Cardiac muscle cell (in vitro differentiated cells and primary cell): ENCODE results near the gene HNRNPA3. TPM values are rescaled to one million over a fixed set of nuclear protein-coding genes. Genes with fewer than 3 reads are reported as not detected.
A peak's percentile ranks its signal among the peaks of the same experiment; 100 is the strongest.

Experiments
- DNase-seq, 2 donors: peaks; one replicate each; pipeline versions ENCODE4 v3.0.0 to v3.0.0-alpha.2; 2010 to 2017; ENCODE audit warnings: low read depth in 1 of 2, low spot score in 1 of 2
- H3K27ac ChIP-seq: fragments of 200-600 bp; sonication (generic); 2 replicates; pipeline ENCODE4 v1.5.1; 2016
- H3K27me3 ChIP-seq: fragments of 200-600 bp; sonication (generic); 2 replicates; pipeline ENCODE4 v1.6.0; 2016; ENCODE audit warnings: control low read depth
- H3K36me3 ChIP-seq: fragments of 200-600 bp; sonication (generic); 2 replicates; pipeline ENCODE4 v1.5.1; 2016; ENCODE audit warnings: control low read depth
- H3K4me1 ChIP-seq: fragments of 200-600 bp; sonication (generic); 2 replicates; pipeline ENCODE4 v1.8.1; 2017; ENCODE audit warnings: low read depth, mild to moderate bottlenecking, mixed run types
- H3K4me3 ChIP-seq: fragments of 200-600 bp; sonication (generic); 2 replicates; pipeline ENCODE4 v1.5.1; 2016; ENCODE audit warnings: mild to moderate bottlenecking
- H3K9me3 ChIP-seq: fragments of 200-600 bp; sonication (generic); 2 replicates; pipeline ENCODE4 v1.5.1; 2017; ENCODE audit warnings: low read depth, mild to moderate bottlenecking, control low read depth
- polyA plus RNA-seq: library from polyadenylated mRNA; unstranded; fragments of >200 nt; fragmentation: Nextera tagmentation; extraction: Ambion mirVana; gene quantifications from 2 replicates; pipeline ENCODE4 v1.2.1, GENCODE V29; 2016
- total RNA-seq: library from RNA; depleted of rRNA; stranded (reverse); fragments of >200 nt; gene quantifications from 2 replicates; pipeline ENCODE4 v1.2.3, GENCODE V29; 2016
- TF ChIP-seq, protein P1 (sequence below): IDR thresholded peaks from 2 replicates; pipeline ENCODE4 v1.5.1; 2012; ENCODE audit warnings: low read depth, mild to moderate bottlenecking, low read length

HNRNPA3 gene
- total and polyA plus RNA-seq, 2 experiments from 2014 or later, result 78.6 to 81.7 TPM

- H3K4me1 ChIP-seq, result peaks cover 10% of the 10 kb centered on the region
- TF ChIP-seq, protein P1, sequence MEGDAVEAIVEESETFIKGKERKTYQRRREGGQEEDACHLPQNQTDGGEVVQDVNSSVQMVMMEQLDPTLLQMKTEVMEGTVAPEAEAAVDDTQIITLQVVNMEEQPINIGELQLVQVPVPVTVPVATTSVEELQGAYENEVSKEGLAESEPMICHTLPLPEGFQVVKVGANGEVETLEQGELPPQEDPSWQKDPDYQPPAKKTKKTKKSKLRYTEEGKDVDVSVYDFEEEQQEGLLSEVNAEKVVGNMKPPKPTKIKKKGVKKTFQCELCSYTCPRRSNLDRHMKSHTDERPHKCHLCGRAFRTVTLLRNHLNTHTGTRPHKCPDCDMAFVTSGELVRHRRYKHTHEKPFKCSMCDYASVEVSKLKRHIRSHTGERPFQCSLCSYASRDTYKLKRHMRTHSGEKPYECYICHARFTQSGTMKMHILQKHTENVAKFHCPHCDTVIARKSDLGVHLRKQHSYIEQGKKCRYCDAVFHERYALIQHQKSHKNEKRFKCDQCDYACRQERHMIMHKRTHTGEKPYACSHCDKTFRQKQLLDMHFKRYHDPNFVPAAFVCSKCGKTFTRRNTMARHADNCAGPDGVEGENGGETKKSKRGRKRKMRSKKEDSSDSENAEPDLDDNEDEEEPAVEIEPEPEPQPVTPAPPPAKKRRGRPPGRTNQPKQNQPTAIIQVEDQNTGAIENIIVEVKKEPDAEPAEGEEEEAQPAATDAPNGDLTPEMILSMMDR, result no peak
- H3K4me3 ChIP-seq, result no peak overlapping the region
- no peaks in the 10 kb centered on the region for H3K27me3 ChIP-seq
- peak in 1 of 2 donors; percentile 81 for DNase-seq
- H3K36me3 ChIP-seq, result no peaks in the 10 kb centered on the region
- H3K9me3 ChIP-seq, result no peaks in the 10 kb centered on the region
- peak overlapping the region; percentile 24 for H3K27ac ChIP-seq
Measured at GRCh38 chr2:177187631-177188312, 24.8 kb upstream of the HNRNPA3 start.

DNA sequence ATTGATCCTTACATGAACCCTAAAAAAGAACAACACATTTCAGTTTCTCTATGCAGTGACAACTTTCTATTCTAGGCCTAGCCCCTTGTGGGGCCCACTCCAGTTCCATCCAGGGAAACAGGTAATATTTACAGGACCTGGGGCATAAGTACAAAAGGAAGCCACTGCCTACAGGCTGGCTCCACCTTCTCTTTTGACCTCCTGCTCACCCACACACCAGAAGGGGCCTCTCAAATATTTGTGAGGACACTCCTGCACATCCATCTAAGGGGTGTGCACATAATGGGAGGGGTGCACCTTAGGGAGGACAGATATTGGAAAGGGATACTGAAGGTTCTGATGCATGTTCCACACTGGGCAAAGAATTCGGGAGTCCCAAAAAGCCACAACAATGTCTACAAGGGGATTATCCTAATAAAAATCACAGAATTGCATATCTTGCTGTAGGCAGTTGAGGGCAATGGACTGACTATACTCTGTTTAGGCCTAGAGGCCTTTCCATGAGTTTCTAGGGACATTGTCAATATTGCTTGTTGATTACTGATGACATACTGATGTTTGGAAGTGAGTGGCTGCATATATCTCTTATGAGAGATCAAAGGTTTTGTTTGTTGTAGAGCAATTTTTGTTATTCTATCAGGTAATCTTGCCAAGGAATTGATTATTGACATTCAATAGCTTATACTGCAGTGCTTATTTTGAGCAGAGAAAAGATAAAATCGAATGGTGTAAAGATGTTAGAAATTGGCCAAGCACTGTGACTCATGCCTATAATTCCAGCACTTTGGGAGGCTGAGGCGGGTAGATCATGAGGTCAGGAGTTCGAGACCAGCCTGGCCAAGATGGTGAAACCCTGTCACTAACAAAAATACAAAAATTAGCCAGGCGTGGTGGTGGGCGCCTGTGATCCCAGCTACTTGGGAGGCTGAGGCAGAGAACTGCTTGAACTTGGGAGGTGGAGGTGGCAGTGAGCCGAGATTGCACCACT is 23.8 kb upstream of the HNRNPA3 start:
- no peak overlapping the region for H3K4me3 ChIP-seq
- DNase-seq, result no peak
- no peaks in the 10 kb centered on the region for H3K27me3 ChIP-seq
- no peaks in the 10 kb centered on the region for H3K36me3 ChIP-seq
- peak overlapping the region; percentile 24 for H3K27ac ChIP-seq
- TF ChIP-seq, protein P1, result no peak
- no peaks in the 10 kb centered on the region for H3K9me3 ChIP-seq
- peaks cover 10% of the 10 kb centered on the region for H3K4me1 ChIP-seq

GRCh38 chr2:177190941-177191340 is 21.7 kb upstream of the HNRNPA3 start:
- Histone ChIP-seq H3K27me3 (no peaks in the 10 kb centered on the region), H3K27ac (no peak overlapping the region), H3K36me3 (no peaks in the 10 kb centered on the region), H3K4me3 (no peak overlapping the region), H3K9me3 (no peaks in the 10 kb centered on the region), H3K4me1 (peaks cover 10% of the 10 kb centered on the region)
- TF ChIP-seq, protein P1, result no peak
- no peak for DNase-seq

DNA sequence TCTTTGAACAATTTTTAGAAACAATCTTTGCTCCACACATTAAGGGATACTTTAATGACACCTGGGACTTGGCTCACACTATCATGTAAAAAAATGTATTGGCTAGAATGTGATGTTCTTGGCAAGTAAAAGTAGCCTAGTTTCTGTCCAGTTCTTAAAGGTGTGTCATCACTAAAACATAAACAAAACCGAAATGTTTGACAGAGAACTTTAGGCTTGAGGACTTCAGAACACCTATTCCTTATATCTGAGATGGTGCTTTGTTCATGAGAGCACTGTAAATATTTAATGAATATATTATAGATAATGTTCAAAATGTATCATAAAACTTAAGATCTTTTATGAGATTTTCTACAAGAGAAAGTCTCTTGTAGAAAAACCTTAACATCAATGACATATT is 19.8 kb upstream of the HNRNPA3 start:
- no peak overlapping the region for H3K4me3 ChIP-seq
- peaks cover 10% of the 10 kb centered on the region for H3K4me1 ChIP-seq
- H3K27me3 ChIP-seq, result no peaks in the 10 kb centered on the region
- TF ChIP-seq, protein P1, result no peak
- DNase-seq, result no peak
- H3K36me3 ChIP-seq, result no peaks in the 10 kb centered on the region
- no peak overlapping the region for H3K27ac ChIP-seq
- no peaks in the 10 kb centered on the region for H3K9me3 ChIP-seq

DNA sequence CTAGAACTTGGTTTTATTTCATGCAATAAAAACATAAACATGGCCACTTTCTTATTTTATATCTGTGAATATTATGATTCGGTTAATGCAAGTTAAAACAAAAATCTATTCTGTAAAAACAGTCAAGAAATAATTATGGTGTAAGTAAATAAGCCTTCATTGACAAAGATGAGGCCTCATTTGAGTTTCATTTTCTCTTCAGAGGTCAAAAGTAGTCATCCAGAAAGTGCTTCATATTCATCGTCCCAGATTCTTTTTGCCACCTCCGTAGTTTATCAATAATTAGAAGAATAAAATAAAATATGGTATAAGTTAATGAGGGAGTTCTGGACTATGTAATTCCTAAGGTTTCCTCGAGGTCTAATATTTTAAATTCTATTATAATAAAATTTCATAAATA is 19.4 kb upstream of the HNRNPA3 start:
- Histone ChIP-seq H3K27me3 (no peaks in the 10 kb centered on the region), H3K27ac (no peak overlapping the region), H3K9me3 (no peaks in the 10 kb centered on the region), H3K4me3 (no peak overlapping the region), H3K36me3 (no peaks in the 10 kb centered on the region), H3K4me1 (peaks cover 6% of the 10 kb centered on the region)
- TF ChIP-seq, protein P1, result no peak
- DNase-seq, result no peak
